Gastroesophageal sphincter (tissue), 4 donors: ENCODE results near the gene FBXL3. TPM values are rescaled to one million over a fixed set of nuclear protein-coding genes. Genes with fewer than 3 reads are reported as not detected.

Experiments
- ATAC-seq: fragments of 150-250 bp; one replicate; pipeline ENCODE4 v1.9.1; 2016; ENCODE audit warnings: mild to moderate bottlenecking, moderate library complexity
- H3K27ac ChIP-seq, 4 donors: fragments of 200-600 bp; sonication (generic) in 3 of 4; 1 replicate in 3 of 4; 2 replicates in 1 of 4; pipeline ENCODE4 v1.5.1; 2016 to 2019
- H3K27me3 ChIP-seq: fragments of 200-600 bp; sonication (generic); one replicate; pipeline ENCODE4 v1.5.1; 2019
- H3K36me3 ChIP-seq, 2 donors: fragments of 200-600 bp; sonication (generic); one replicate each; pipeline ENCODE4 v1.5.1; 2019; ENCODE audit warnings: control low read depth in 1 of 2
- H3K4me1 ChIP-seq, 3 donors: fragments of 200-600 bp; sonication (generic); 1 replicate in 2 of 3; 2 replicates in 1 of 3; pipeline ENCODE4 v1.5.1; 2016 to 2019; ENCODE audit warnings: control low read depth in 2 of 3
- H3K4me3 ChIP-seq, 2 donors: fragments of 200-600 bp; sonication (generic); one replicate each; pipeline ENCODE4 v1.5.1; 2019; ENCODE audit warnings: mild to moderate bottlenecking in 1 of 2, moderate library complexity in 1 of 2
- H3K9me3 ChIP-seq, 3 donors: fragments of 200-600 bp; sonication (generic); one replicate each; pipeline ENCODE4 v1.5.1; 2017 to 2019; ENCODE audit warnings: control low read depth in 2 of 3
- CTCF ChIP-seq, 4 experiments: fragments of 200-600 bp in 2 of 4; fragments of 450-650 bp in 2 of 4; sonication (generic) in 1 of 4; IDR thresholded peaks; one replicate each; pipeline ENCODE4 v1.5.1; 2017 to 2019; ENCODE audit warnings: antibody characterized with exemption in 4 of 4, mild to moderate bottlenecking in 2 of 4, moderate library complexity in 2 of 4
- EP300 ChIP-seq: sonication (generic); formaldehyde crosslinking; IDR thresholded peaks from one replicate; pipeline ENCODE4 v1.6.1; 2017; ENCODE audit warnings: antibody characterized with exemption, mild to moderate bottlenecking
- POLR2A ChIP-seq, 2 donors: fragments of 450-650 bp; IDR thresholded peaks; one replicate each; pipeline ENCODE4 v1.6.1; 2017; ENCODE audit warnings: antibody characterized with exemption in 2 of 2, mild to moderate bottlenecking in 2 of 2, moderate library complexity in 1 of 2
- POLR2AphosphoS5 ChIP-seq: sonication (generic); formaldehyde crosslinking; IDR thresholded peaks from one replicate; pipeline ENCODE4 v1.6.1; 2017; ENCODE audit warnings: antibody characterized with exemption
- WGBS, 2 donors: methylation state at CpG; one replicate each; pipeline ENCODE4 v1.1.5; 2018; ENCODE audit warnings: low coverage in 1 of 2; 5-methylcytosine and 5-hydroxymethylcytosine counted together
- total RNA-seq, 4 donors: library from RNA; depleted of rRNA; stranded (reverse); fragments of >200 nt; gene quantifications; one replicate each; pipeline ENCODE4 v1.1.0, GENCODE V29; 2016

FBXL3 gene
- total RNA-seq, 4 donors from 2014 or later: 76.5 to 114 (median 87.0) TPM

- 67 to 71% methylated on average over 3 to 5 of the region's 5 CpGs for WGBS, 2 donors
Observed at GRCh38 chr13:77038907-77039480, 12.0 kb upstream of the FBXL3 start.

GRCh38 chr13:77036279-77036678 lies 9.3 kb upstream of the FBXL3 start:
- TF ChIP-seq POLR2A (IDR thresholded peaks at IDR 0.05): no peak
- no peak for TF ChIP-seq CTCF (IDR thresholded peaks at IDR 0.05)
- TF ChIP-seq EP300: no peak
- no peak for TF ChIP-seq POLR2AphosphoS5
- Histone ChIP-seq H3K27ac (no peak overlapping the region), H3K36me3 (no peaks in the 10 kb centered on the region), H3K27me3 (no peaks in the 10 kb centered on the region), H3K4me1 (no peaks in the 10 kb centered on the region), H3K4me3 (no peak overlapping the region), H3K9me3 (no peaks in the 10 kb centered on the region)
- ATAC-seq: no peak
- WGBS, 2 donors: 60 to 70% methylated on average over 1 of the region's 1 CpG

More at GRCh38 chr13:77038907-77039480, 12.0 kb upstream of the FBXL3 start:
- H3K36me3 ChIP-seq: peaks cover 0 to 6% of the 10 kb centered on the region in 2 donors
- no peaks in the 10 kb centered on the region for H3K27me3 ChIP-seq
- TF ChIP-seq CTCF (IDR thresholded peaks at IDR 0.05) (no peak), EP300 (no peak), POLR2AphosphoS5 (no peak), POLR2A (IDR thresholded peaks at IDR 0.05) (no peak)
- no peaks in the 10 kb centered on the region for H3K4me1 ChIP-seq
- no peaks in the 10 kb centered on the region for H3K9me3 ChIP-seq
- no peak for ATAC-seq
- H3K4me3 ChIP-seq: no peak overlapping the region
- H3K27ac ChIP-seq: no peak overlapping the region

GRCh38 chr13:77034881-77035280 lies 7.9 kb upstream of the FBXL3 start:
- ATAC-seq: no peak
- WGBS, 2 donors: 93 to 97% methylated on average over 4 to 5 of the region's 5 CpGs
- Histone ChIP-seq H3K4me1 (no peaks in the 10 kb centered on the region), H3K27me3 (no peaks in the 10 kb centered on the region), H3K36me3 (no peaks in the 10 kb centered on the region), H3K27ac (no peak overlapping the region), H3K9me3 (no peaks in the 10 kb centered on the region), H3K4me3 (no peak overlapping the region)
- TF ChIP-seq EP300 (no peak), CTCF (IDR thresholded peaks at IDR 0.05) (no peak), POLR2AphosphoS5 (no peak), POLR2A (IDR thresholded peaks at IDR 0.05) (no peak)

GRCh38 chr13:77033717-77034302 lies 6.9 kb upstream of the FBXL3 start:
- no peak overlapping the region for H3K4me3 ChIP-seq
- H3K36me3 ChIP-seq: no peaks in the 10 kb centered on the region
- 85 to 86% methylated on average over 1 to 3 of the region's 4 CpGs for WGBS, 2 donors
- H3K9me3 ChIP-seq: no peaks in the 10 kb centered on the region
- H3K27ac ChIP-seq: no peak overlapping the region
- TF ChIP-seq POLR2A (IDR thresholded peaks at IDR 0.05) (no peak), CTCF (IDR thresholded peaks at IDR 0.05) (no peak), EP300 (no peak), POLR2AphosphoS5 (no peak)
- H3K27me3 ChIP-seq: no peaks in the 10 kb centered on the region
- H3K4me1 ChIP-seq: no peaks in the 10 kb centered on the region
- no peak for ATAC-seq

- H3K27me3 ChIP-seq: no peaks in the 10 kb centered on the region
- WGBS, 2 donors: 81 to 95% methylated on average over 3 to 5 of the region's 6 CpGs
- H3K36me3 ChIP-seq: no peaks in the 10 kb centered on the region
- TF ChIP-seq POLR2AphosphoS5 (no peak), POLR2A (IDR thresholded peaks at IDR 0.05) (no peak), CTCF (IDR thresholded peaks at IDR 0.05) (no peak), EP300 (no peak)
- peaks cover 2 to 10% (median 4%) of the 10 kb centered on the region in 3 donors for H3K4me1 ChIP-seq
- H3K4me3 ChIP-seq: no peak overlapping the region
- no peak for ATAC-seq
- no peaks in the 10 kb centered on the region for H3K9me3 ChIP-seq
- no peak overlapping the region for H3K27ac ChIP-seq
Observed at GRCh38 chr13:77031656-77032243, 4.8 kb upstream of the FBXL3 start.
